Measurements from ENCODE around the gene RBM44. TPM values are rescaled to one million over a fixed set of nuclear protein-coding genes. Genes with fewer than 3 reads are reported as not detected.

Gene RBM44
- total RNA-seq, 2 experiments from 2014 or later, result 1.3 to 1.4 TPM

- Mint-ChIP-seq H3K4me3 (no peak overlapping the region), H3K27me3 (no peaks in the 10 kb centered on the region), H3K36me3 (ENCODE audit: low read depth) (peaks cover 16% of the 10 kb centered on the region), H3K9me3 (no peaks in the 10 kb centered on the region), H3K4me1 (peaks cover 3% of the 10 kb centered on the region), H3K27ac (no peak overlapping the region)
- no peak for DNase-seq
- CTCF ChIA-PET, result no interaction called here
- POLR2A ChIA-PET, result interaction anchor here (0.7 kb wide), 1 partner anchor 1609 kb away, joined by 5 read pairs; no protein-coding TSS in a partner anchor
These were observed 6.4 kb upstream of the RBM44 start for GRCh38 chr2:237791977-237792727.

GRCh38 chr2:237797253-237797652 lies 1.3 kb upstream of the RBM44 start:
- H3K36me3 Mint-ChIP-seq (ENCODE audit: low read depth), result peaks cover 10% of the 10 kb centered on the region
- H3K27ac Mint-ChIP-seq, result no peak overlapping the region

GRCh38 chr2:237799060-237799428 lies 465 bp downstream of the RBM44 start:
- ChIA-PET CTCF (no interaction called here), POLR2A (no interaction called here)

More at GRCh38 chr2:237797253-237797652, 1.3 kb upstream of the RBM44 start:
- CTCF ChIA-PET, result no interaction called here
- Mint-ChIP-seq H3K4me3 (no peak overlapping the region), H3K9me3 (no peaks in the 10 kb centered on the region), H3K27me3 (no peaks in the 10 kb centered on the region), H3K4me1 (no peaks in the 10 kb centered on the region)
- no peak for DNase-seq
- POLR2A ChIA-PET, result no interaction called here

GRCh38 chr2:237801466-237801865 lies 2.9 kb downstream of the RBM44 start:
- Mint-ChIP-seq H3K27ac (no peak overlapping the region), H3K4me1 (no peaks in the 10 kb centered on the region), H3K27me3 (no peaks in the 10 kb centered on the region), H3K36me3 (ENCODE audit: low read depth) (peaks cover 6% of the 10 kb centered on the region), H3K9me3 (no peaks in the 10 kb centered on the region), H3K4me3 (no peak overlapping the region)
- POLR2A ChIA-PET, result no interaction called here
- DNase-seq, result no peak
- CTCF ChIA-PET, result no interaction called here

More at GRCh38 chr2:237799060-237799428, 465 bp downstream of the RBM44 start:
- Mint-ChIP-seq H3K27ac (no peak overlapping the region), H3K9me3 (no peaks in the 10 kb centered on the region), H3K27me3 (no peaks in the 10 kb centered on the region), H3K4me1 (no peaks in the 10 kb centered on the region), H3K4me3 (no peak overlapping the region), H3K36me3 (ENCODE audit: low read depth) (peaks cover 6% of the 10 kb centered on the region)
- DNase-seq, result no peak

GRCh38 chr2:237806334-237806733 lies 7.8 kb downstream of the RBM44 start:
- H3K4me1 Mint-ChIP-seq, result no peaks in the 10 kb centered on the region
- no peaks in the 10 kb centered on the region for H3K36me3 Mint-ChIP-seq (ENCODE audit: low read depth)
- ChIA-PET CTCF (no interaction called here), POLR2A (no interaction called here)
- no peak overlapping the region for H3K27ac Mint-ChIP-seq
- H3K9me3 Mint-ChIP-seq, result no peaks in the 10 kb centered on the region
- no peak overlapping the region for H3K4me3 Mint-ChIP-seq
- H3K27me3 Mint-ChIP-seq, result peaks cover 10% of the 10 kb centered on the region
- DNase-seq, result no peak

- ChIA-PET POLR2A (no interaction called here), CTCF (interaction anchor here (1.1 kb wide), 1 partner anchor 143 kb away, joined by 3 read pairs; no protein-coding TSS in a partner anchor)
- Mint-ChIP-seq H3K36me3 (ENCODE audit: low read depth) (no peaks in the 10 kb centered on the region), H3K4me3 (no peak overlapping the region), H3K27me3 (peaks cover 4% of the 10 kb centered on the region), H3K9me3 (no peaks in the 10 kb centered on the region), H3K4me1 (peaks cover 8% of the 10 kb centered on the region), H3K27ac (no peak overlapping the region)
- no peak for DNase-seq
These were observed 17.1 kb downstream of the RBM44 start for GRCh38 chr2:237815637-237816036.

GRCh38 chr2:237816531-237816930 lies 18.0 kb downstream of the RBM44 start:
- Mint-ChIP-seq H3K36me3 (ENCODE audit: low read depth) (no peaks in the 10 kb centered on the region), H3K9me3 (no peaks in the 10 kb centered on the region), H3K4me3 (no peak overlapping the region), H3K27ac (no peak overlapping the region), H3K4me1 (peaks cover 8% of the 10 kb centered on the region), H3K27me3 (peaks cover 4% of the 10 kb centered on the region)
- CTCF ChIA-PET, result interaction anchor here (1.1 kb wide), 1 partner anchor 42 kb away, joined by 3 read pairs; no protein-coding TSS in a partner anchor
- POLR2A ChIA-PET, result interaction anchor here (0.7 kb wide), 1 partner anchor 21 kb away, joined by 3 read pairs; no protein-coding TSS in a partner anchor
- DNase-seq, result no peak

- ChIA-PET POLR2A (no interaction called here), CTCF (no interaction called here)
- no peak overlapping the region for H3K4me3 Mint-ChIP-seq
- no peaks in the 10 kb centered on the region for H3K9me3 Mint-ChIP-seq
- no peaks in the 10 kb centered on the region for H3K27me3 Mint-ChIP-seq
- H3K4me1 Mint-ChIP-seq, result peaks cover 8% of the 10 kb centered on the region
- no peaks in the 10 kb centered on the region for H3K36me3 Mint-ChIP-seq (ENCODE audit: low read depth)
- DNase-seq, result no peak
- no peak overlapping the region for H3K27ac Mint-ChIP-seq
These were observed 19.5 kb downstream of the RBM44 start for GRCh38 chr2:237818066-237818473.

- no peaks in the 10 kb centered on the region for H3K27me3 Mint-ChIP-seq
- H3K27ac Mint-ChIP-seq, result no peak overlapping the region
- peaks cover 8% of the 10 kb centered on the region for H3K4me1 Mint-ChIP-seq
- no peaks in the 10 kb centered on the region for H3K36me3 Mint-ChIP-seq (ENCODE audit: low read depth)
- no peak for DNase-seq
- no peaks in the 10 kb centered on the region for H3K9me3 Mint-ChIP-seq
- POLR2A ChIA-PET, result no interaction called here
- CTCF ChIA-PET, result no interaction called here
- H3K4me3 Mint-ChIP-seq, result no peak overlapping the region
These were observed 20.7 kb downstream of the RBM44 start for GRCh38 chr2:237819231-237819630.

GRCh38 chr2:237820421-237820820 lies 21.8 kb downstream of the RBM44 start:
- Mint-ChIP-seq H3K27me3 (no peaks in the 10 kb centered on the region), H3K9me3 (no peaks in the 10 kb centered on the region), H3K27ac (no peak overlapping the region), H3K36me3 (ENCODE audit: low read depth) (no peaks in the 10 kb centered on the region), H3K4me1 (peaks cover 8% of the 10 kb centered on the region), H3K4me3 (no peak overlapping the region)
- no peak for DNase-seq
- ChIA-PET CTCF (interaction anchor here (0.6 kb wide), 1 partner anchor 403 kb away, joined by 3 read pairs; no protein-coding TSS in a partner anchor), POLR2A (interaction anchor here (0.7 kb wide), 1 partner anchor 1264 kb away, joined by 4 read pairs; no protein-coding TSS in a partner anchor)

GRCh38 chr2:237823544-237823943 lies 25.0 kb downstream of the RBM44 start:
- H3K4me3 Mint-ChIP-seq, result no peak overlapping the region
- ChIA-PET CTCF (no interaction called here), POLR2A (no interaction called here)
- no peaks in the 10 kb centered on the region for H3K27me3 Mint-ChIP-seq
- peaks cover 3% of the 10 kb centered on the region for H3K4me1 Mint-ChIP-seq
- no peaks in the 10 kb centered on the region for H3K9me3 Mint-ChIP-seq
- H3K36me3 Mint-ChIP-seq (ENCODE audit: low read depth), result no peaks in the 10 kb centered on the region
- H3K27ac Mint-ChIP-seq, result no peak overlapping the region
- no peak for DNase-seq

- no peaks in the 10 kb centered on the region for H3K36me3 Mint-ChIP-seq (ENCODE audit: low read depth)
- H3K27ac Mint-ChIP-seq, result no peak overlapping the region
- no peak for DNase-seq
- H3K9me3 Mint-ChIP-seq, result no peaks in the 10 kb centered on the region
- ChIA-PET POLR2A (no interaction called here), CTCF (interaction anchor here (1.0 kb wide), 1 partner anchor 8 kb away, joined by 3 read pairs; no protein-coding TSS in a partner anchor)
- no peaks in the 10 kb centered on the region for H3K27me3 Mint-ChIP-seq
- no peak overlapping the region for H3K4me3 Mint-ChIP-seq
- H3K4me1 Mint-ChIP-seq, result peaks cover 2% of the 10 kb centered on the region
These were observed 25.5 kb downstream of the RBM44 start for GRCh38 chr2:237824085-237824484.

GRCh38 chr2:237827421-237827987 lies 28.9 kb downstream of the RBM44 start:
- no peak for DNase-seq
- Mint-ChIP-seq H3K4me1 (no peaks in the 10 kb centered on the region), H3K27me3 (no peaks in the 10 kb centered on the region), H3K27ac (no peak overlapping the region), H3K4me3 (no peak overlapping the region), H3K9me3 (no peaks in the 10 kb centered on the region), H3K36me3 (ENCODE audit: low read depth) (no peaks in the 10 kb centered on the region)
- ChIA-PET CTCF (interaction anchor here (0.6 to 1.4 kb wide), 3 partner anchors 31 to 1859 kb away, joined by 3 to 4 read pairs (median 3); no protein-coding TSS in a partner anchor), POLR2A (interaction anchor here (0.6 kb wide), 1 partner anchor 74 kb away, joined by 3 read pairs; no protein-coding TSS in a partner anchor)

All from activated CD4-positive, alpha-beta T cell treated with anti-CD3 and anti-CD28 coated beads, Interleukin-2, amount 10 ng/mL, durations not matched to agents 7 days and 5 days (primary cell).